VCaP (cell line): ENCODE data around the gene TMUB2.

Experiments used
- H3K27ac ChIP-seq: fragments of 450-650 bp; 2 replicates; pipeline ENCODE4 v1.5.1; 2017
- TF ChIP-seq, protein P1 (sequence below): fragments of 450-650 bp; conservative IDR thresholded peaks from 2 replicates; pipeline ENCODE4 v1.5.1; 2017; ENCODE audit warnings: mild to moderate bottlenecking, moderate library complexity

Gene TMUB2

DNA sequence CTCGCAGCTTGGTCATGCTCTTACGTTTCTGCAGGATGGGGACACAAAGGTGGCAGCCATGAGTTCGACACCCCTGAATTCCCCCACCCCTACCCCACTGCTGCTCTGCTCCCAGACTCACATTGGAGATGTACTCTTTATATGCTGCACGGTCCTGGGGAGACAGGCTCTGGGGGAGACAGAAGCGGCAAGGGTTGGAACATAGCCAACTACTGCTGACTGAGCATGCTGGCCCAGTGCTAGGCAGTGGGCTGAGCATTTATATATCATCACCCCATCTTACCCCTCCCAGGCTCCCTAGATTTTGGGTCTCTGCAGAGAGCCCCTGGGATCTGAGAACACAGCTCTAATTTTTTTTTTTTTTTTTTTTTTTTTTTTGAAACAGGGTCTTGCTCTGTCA lies 21.0 kb downstream of the TMUB2 start:
- TF ChIP-seq, protein P1, sequence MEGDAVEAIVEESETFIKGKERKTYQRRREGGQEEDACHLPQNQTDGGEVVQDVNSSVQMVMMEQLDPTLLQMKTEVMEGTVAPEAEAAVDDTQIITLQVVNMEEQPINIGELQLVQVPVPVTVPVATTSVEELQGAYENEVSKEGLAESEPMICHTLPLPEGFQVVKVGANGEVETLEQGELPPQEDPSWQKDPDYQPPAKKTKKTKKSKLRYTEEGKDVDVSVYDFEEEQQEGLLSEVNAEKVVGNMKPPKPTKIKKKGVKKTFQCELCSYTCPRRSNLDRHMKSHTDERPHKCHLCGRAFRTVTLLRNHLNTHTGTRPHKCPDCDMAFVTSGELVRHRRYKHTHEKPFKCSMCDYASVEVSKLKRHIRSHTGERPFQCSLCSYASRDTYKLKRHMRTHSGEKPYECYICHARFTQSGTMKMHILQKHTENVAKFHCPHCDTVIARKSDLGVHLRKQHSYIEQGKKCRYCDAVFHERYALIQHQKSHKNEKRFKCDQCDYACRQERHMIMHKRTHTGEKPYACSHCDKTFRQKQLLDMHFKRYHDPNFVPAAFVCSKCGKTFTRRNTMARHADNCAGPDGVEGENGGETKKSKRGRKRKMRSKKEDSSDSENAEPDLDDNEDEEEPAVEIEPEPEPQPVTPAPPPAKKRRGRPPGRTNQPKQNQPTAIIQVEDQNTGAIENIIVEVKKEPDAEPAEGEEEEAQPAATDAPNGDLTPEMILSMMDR: no peak
- H3K27ac ChIP-seq: no peak overlapping the region

DNA sequence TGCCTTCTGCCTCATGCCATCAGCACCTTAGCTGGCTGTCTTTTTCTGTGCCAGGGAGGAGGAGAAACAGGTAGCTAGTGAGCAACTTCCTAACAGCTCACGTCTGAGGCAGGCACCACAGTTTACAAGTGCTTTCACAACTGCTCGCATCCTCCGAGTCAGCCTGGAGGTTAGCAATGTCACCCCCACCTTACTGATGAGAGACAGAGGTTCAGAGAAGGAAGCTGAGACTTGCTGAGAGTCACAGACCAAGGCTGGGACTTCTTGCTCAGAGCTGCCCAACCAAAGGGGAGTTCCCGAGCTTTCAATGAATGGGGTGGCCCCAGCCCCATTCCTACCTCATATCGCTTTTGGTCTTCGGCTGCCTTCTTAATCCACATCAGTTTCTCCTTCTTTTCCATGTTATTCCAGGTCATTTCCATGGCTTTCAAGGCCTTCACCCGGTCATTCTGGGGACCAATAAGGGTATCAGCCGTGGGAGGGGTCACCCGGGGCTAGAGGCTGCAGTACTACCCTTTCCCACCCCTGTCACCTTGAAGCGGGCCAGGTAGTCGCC lies 23.1 kb downstream of the TMUB2 start:
- TF ChIP-seq, protein P1: no peak
- H3K27ac ChIP-seq: no peak overlapping the region; the same call in 1 of the 2 replicates

DNA sequence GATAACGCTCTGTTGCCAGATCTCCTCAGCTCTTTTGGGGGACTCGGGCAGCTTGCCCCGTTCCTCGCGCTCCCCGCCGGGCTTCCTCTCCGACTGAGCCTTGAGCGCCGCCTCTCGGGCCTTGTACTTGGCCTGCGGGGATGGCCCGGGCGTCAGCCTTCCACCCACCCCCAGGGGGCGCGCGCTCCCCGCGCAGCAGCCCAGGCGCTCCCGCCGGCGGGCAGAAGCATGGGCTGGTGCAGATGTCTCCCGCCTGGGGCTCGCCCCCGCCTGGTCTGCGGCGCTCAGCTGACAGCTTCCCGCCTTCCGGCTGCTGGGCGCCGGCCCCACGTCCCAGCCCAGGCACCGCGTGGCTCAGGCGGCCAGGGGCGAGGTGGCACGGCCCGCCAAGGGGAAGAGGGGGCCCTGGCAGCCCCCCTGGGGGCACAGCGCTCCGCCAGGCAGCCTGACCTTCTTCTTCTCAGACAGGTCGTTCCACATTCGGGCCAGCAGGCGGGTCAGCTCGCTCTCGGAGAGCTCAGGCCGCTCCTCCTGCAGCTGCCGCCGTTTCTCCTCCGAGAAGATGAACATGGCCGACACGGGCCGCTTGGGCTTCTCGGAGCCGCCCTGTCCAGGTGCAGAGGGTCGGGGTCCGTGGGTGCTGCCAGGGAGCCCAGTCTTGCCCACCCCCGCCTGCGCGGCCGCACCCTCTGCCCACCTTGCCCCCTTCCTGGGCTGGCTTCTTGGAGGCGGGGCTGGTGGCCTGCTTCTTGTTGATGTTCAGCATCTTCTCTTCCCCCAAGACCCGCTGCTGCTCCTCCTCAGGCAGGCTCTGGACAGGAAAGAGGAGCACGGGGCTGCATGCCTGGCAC lies 23.8 kb downstream of the TMUB2 start:
- peak overlapping the region; percentile 7; the same call in 1 of the 2 replicates for H3K27ac ChIP-seq
- TF ChIP-seq, protein P1: peak; percentile 80

DNA sequence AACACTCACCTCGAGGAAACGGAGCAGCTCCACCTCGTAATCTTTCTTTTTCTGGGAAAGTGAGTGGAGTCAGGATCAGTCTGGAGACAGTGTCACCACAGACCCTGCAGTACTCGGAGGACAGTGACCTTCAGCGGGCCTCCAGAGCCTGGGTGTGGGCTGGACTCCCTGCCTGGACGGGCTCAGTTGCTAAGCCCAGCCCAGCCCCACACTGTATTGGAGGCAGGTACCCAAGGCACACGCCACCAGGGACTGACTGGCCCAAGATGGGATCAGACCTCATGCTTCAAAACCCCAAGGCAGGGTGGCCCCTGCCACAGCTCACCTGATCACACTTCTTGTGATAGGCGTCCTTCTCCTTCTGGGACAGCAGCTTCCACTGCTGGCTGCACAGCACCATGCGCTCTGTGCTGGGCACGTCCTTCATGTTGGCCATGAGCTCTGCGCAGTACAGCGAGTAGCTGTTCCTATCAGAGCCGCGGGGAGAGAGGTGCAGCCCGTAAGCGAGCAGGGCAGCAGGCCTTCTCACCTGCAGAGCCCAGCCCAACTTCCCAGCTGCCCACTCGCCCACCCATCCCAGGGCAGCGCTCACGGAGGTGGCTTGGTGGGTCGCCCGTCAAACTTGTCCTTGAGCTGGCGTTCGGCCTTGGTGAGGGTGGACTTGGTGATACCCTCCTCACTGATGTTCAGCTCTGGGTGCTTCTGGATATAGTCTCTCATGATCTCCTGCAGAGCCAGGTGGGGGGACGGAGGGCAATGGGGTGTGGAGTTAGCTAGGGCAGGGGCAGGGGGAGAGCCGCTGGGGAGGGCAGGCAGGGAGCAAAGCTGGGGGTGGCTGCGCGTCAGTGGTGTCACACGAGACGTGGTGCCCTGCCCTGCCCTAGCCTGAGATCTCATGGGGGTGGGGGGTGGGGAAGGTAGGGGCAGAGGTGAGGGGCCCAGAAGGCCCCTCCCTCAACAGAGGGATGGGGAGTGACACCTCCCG lies 24.8 kb downstream of the TMUB2 start:
- TF ChIP-seq, protein P1: no peak
- H3K27ac ChIP-seq: no peak overlapping the region

DNA sequence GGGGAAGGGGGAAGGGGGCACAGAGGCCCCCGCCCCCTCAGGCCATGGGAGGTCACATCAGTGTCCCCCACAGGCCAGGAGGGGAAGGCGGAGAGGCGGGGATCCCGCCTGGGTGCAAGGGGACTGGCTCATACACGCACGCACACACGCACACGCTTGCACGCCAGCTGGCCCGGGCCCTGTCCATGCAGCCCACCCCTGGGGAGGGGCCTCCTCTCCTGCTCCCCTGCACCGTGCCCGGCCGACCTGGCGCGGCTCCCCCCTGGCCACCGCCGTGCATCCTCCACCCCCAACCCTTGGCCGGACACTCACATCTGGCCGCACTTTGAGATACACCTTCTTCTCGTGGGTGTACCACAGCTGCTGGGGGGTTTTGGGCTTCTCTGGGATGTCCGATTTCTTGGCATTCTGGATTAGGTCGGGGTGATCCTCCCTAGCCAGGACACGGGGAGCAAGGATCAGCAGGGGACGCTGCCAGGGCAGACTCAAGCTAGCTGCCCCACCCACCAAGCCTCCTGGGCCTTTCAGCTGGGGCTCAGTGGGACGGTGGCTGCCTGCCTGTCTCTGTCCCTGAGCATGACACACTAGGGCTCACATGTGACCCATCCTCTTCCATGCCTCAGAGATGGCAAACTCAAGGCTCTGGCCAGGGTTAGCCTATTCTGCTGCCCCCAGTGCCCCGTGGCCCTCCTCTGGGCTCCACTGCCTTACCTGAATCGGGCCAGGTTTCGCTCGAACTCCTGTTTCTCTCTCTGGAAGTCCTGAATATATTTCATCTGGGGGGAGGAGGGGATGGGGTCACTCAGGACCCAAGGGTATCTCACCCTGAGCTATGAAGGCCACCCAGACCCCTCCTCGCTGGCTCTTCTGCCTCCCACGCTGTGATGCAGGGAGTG lies 26.0 kb downstream of the TMUB2 start:
- TF ChIP-seq, protein P1: no peak

DNA sequence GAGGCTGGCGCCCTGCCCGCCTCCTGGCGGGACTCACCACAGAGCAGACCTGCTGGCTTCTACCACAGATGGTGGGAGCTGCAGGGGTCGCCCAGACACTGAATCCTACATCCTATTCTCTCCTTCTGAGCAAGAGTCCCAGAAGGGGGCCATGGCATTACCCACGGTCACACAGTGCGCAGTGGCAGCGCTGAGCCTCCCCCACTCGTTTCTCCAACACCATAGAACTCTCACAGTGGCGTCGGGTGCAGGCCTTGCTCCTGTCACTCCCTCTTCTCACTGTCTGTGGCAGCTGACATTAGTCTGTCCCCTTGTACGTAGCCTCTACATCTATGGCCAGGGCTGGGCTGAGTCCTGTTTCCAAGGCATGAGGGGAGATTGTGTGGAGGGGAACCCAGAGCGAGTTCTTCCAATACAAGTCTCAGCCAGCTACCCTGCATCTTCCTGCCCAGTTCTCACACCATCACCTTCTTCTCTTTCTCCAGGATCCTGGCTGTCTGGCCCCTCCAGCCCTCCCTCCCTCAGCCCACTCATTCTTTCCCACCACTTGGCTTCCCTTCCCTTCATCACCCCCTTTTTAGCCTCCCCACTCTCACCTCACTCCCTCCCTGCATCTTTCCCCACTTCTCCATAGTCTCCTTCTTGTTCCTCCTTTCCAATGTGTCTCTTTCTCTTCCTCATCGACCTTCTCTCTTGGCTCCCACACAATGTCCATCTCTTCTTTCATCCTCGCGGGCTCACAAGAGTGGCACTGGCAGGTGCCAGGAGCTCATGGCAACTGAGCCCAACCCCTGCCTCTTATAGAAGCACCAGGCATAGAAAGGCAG lies 26.8 kb downstream of the TMUB2 start:
- H3K27ac ChIP-seq: no peak overlapping the region
- TF ChIP-seq, protein P1: no peak

More for the DNA sequence above, 26.0 kb downstream of the TMUB2 start:
- H3K27ac ChIP-seq: no peak overlapping the region
